ENCODE data around the gene CDH1. TPM values are rescaled to one million over a fixed set of nuclear protein-coding genes. Genes with fewer than 3 reads are reported as not detected.

The CDH1 gene
- total RNA-seq, 1 donor from 2014 or later, result 0.93 TPM

GRCh38 chr16:68731637-68732036, 5.5 kb upstream of the CDH1 start:
- intact Hi-C loops (cut with micrococcal nuclease), result no loop called here

- intact Hi-C loops (cut with micrococcal nuclease), result no loop called here
Observed at GRCh38 chr16:68732042-68732680, 4.9 kb upstream of the CDH1 start.

- intact Hi-C loops (cut with micrococcal nuclease), result no loop called here
Observed at GRCh38 chr16:68732741-68733399, 4.2 kb upstream of the CDH1 start.

- intact Hi-C loops (cut with micrococcal nuclease), result no loop called here
Observed at GRCh38 chr16:68733570-68733969, 3.5 kb upstream of the CDH1 start.

- intact Hi-C loops (cut with micrococcal nuclease), result no loop called here
Observed at GRCh38 chr16:68734782-68735181, 2.3 kb upstream of the CDH1 start.

- intact Hi-C loops (cut with micrococcal nuclease), result no loop called here
Observed at GRCh38 chr16:68736561-68736960, 531 bp upstream of the CDH1 start.

GRCh38 chr16:68737730-68738629, 888 bp downstream of the CDH1 start:
- intact Hi-C loops (cut with micrococcal nuclease), result loop anchor here (1.0 kb wide), 1 partner anchor 14 kb away; no protein-coding TSS in a partner anchor

- intact Hi-C loops (cut with micrococcal nuclease), result no loop called here
Observed at GRCh38 chr16:68739964-68740627, 3.0 kb downstream of the CDH1 start.

GRCh38 chr16:68740628-68741346, 3.7 kb downstream of the CDH1 start:
- intact Hi-C loops (cut with micrococcal nuclease), result no loop called here

GRCh38 chr16:68743664-68744063, 6.6 kb downstream of the CDH1 start:
- intact Hi-C loops (cut with micrococcal nuclease), result no loop called here

GRCh38 chr16:68744744-68745280, 7.7 kb downstream of the CDH1 start:
- intact Hi-C loops (cut with micrococcal nuclease), result loop anchor here (5.0 kb wide), 1 partner anchor 57 kb away; no protein-coding TSS in a partner anchor

- intact Hi-C loops (cut with micrococcal nuclease), result loop anchor here (5.0 kb wide), 1 partner anchor 55 kb away; no protein-coding TSS in a partner anchor
Observed at GRCh38 chr16:68746951-68747350, 9.9 kb downstream of the CDH1 start.

GRCh38 chr16:68749432-68749831, 12.3 kb downstream of the CDH1 start:
- intact Hi-C loops (cut with micrococcal nuclease), result loop anchor here (5.0 kb wide), 1 partner anchor 53 kb away; no protein-coding TSS in a partner anchor

GRCh38 chr16:68750193-68750695, 13.2 kb downstream of the CDH1 start:
- intact Hi-C loops (cut with micrococcal nuclease), result no loop called here

- intact Hi-C loops (cut with micrococcal nuclease), result no loop called here
Observed at GRCh38 chr16:68751160-68751559, 14.1 kb downstream of the CDH1 start.

- intact Hi-C loops (cut with micrococcal nuclease), result loop anchor here (1.0 kb wide), 1 partner anchor 15 kb away; the partner anchor contains the start of gene CDH1
Observed at GRCh38 chr16:68752602-68753001, 15.5 kb downstream of the CDH1 start.

- intact Hi-C loops (cut with micrococcal nuclease), result no loop called here
Observed at GRCh38 chr16:68754084-68754792, 17.1 kb downstream of the CDH1 start.

- intact Hi-C loops (cut with micrococcal nuclease), result loop anchor here (1.0 to 2.0 kb wide), 4 partner anchors 9 to 86 kb away; partner anchors contain the start of gene TANGO6
Observed at GRCh38 chr16:68756239-68756915, 19.3 kb downstream of the CDH1 start.

- intact Hi-C loops (cut with micrococcal nuclease), result loop anchor here (2.0 kb wide), 1 partner anchor 85 kb away; the partner anchor contains the start of gene TANGO6
Observed at GRCh38 chr16:68757625-68757935, 20.5 kb downstream of the CDH1 start.

All from T-helper 1 cell treated with Interleukin-12 subunit alpha and Interleukin-12 subunit beta and Interleukin-4 antibody, amounts not matched to agents 30 ng/mL and 1 ng/mL, for 36 hours (primary cell).